ENCODE measurements around the gene ENKUR. TPM values are rescaled to one million over a fixed set of nuclear protein-coding genes. Genes with fewer than 3 reads are reported as not detected.

ENKUR gene
- total and polyA plus RNA-seq, 2 experiments from 2014 or later = 0.44 TPM; not detected in 1

DNA sequence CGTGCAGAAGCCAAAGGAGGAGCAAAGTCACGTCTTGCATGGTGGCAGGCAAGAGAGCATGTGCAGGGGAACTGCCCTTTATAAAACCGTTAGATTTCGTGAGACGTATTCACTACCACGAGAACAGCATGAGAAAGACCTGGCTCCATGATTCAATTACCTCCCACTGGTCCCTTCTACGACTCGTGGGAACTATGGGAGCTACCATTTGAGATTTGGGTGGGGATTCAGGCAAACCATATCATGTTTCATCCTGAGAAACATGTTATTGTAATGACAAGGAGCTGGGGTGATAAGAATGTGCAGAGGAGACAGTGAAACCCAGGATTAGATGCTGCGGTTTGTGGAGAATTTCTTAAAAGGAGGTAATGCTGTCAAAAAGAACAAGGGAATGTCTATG lies 34.4 kb upstream of the ENKUR start:
- ATAC-seq (no peak), DNase-seq (ENCODE audit: low spot score) (no peak)
- no peaks in the 10 kb centered on the region for H3K27me3 Mint-ChIP-seq (ENCODE audit: insufficient read depth, low read depth, poor library complexity)
- no peaks in the 10 kb centered on the region for H3F3A ChIP-seq (replicated peaks; ENCODE audit: low read depth)
- H3K9me3 Mint-ChIP-seq = no peaks in the 10 kb centered on the region; the same call in 2 of the 3 replicates
- no peaks in the 10 kb centered on the region for H4K20me1 ChIP-seq (replicated peaks; ENCODE audit: insufficient read depth)
- TF ChIP-seq ZNF331 (CRISPR knock-in tag; IDR thresholded peaks at IDR 0.05; ENCODE audit: low read depth) = no peak
- no peak for TF ChIP-seq EZH2phosphoT487 (IDR thresholded peaks at IDR 0.05; ENCODE audit: unreplicated experiment)
- TF ChIP-seq JUNB (IDR thresholded peaks at IDR 0.05; ENCODE audit: unreplicated experiment) = no peak
- TF ChIP-seq CTCF (conservative IDR thresholded peaks at IDR 0.05; ENCODE audit: low read depth in 2 of 2) = no peak
- no peak for TF ChIP-seq CREB1 (CRISPR knock-in tag; IDR thresholded peaks at IDR 0.05; ENCODE audit: low read depth)
- H3K9me2 ChIP-seq (ENCODE audit: insufficient read depth) = no peaks in the 10 kb centered on the region; the same call in 1 of the 2 replicates
- H3K27ac ChIP-seq (ENCODE audit: low read depth) = no peak overlapping the region
- no peak overlapping the region for H3K4me3 Mint-ChIP-seq
- H3K4me1 Mint-ChIP-seq = peaks cover 6% of the 10 kb centered on the region; the same call in 1 of the 3 replicates
- no peaks in the 10 kb centered on the region for H3K4me1 ChIP-seq (ENCODE audit: insufficient read depth)
- H3K27me3 ChIP-seq (ENCODE audit: insufficient read depth) = no peaks in the 10 kb centered on the region
- H3K36me3 ChIP-seq (ENCODE audit: insufficient read depth) = no peaks in the 10 kb centered on the region
- H3K36me3 Mint-ChIP-seq (ENCODE audit: low read depth) = no peaks in the 10 kb centered on the region; the same call in 2 of the 3 replicates
- H2AFZ ChIP-seq = no peak overlapping the region
- no peaks in the 10 kb centered on the region for H3K79me2 ChIP-seq (replicated peaks; ENCODE audit: insufficient read depth)
- no peak overlapping the region for H3K4me3 ChIP-seq
- H3K27ac Mint-ChIP-seq = no peak overlapping the region
- no peak overlapping the region for H3K4me2 ChIP-seq

GRCh38 chr10:25049966-25050365 lies 34.0 kb upstream of the ENKUR start:
- Histone ChIP-seq H3K4me3 (no peak overlapping the region), H3K4me2 (no peak overlapping the region), H3K9me2 (ENCODE audit: insufficient read depth) (no peaks in the 10 kb centered on the region; the same call in 1 of the 2 replicates), H4K20me1 (replicated peaks; ENCODE audit: insufficient read depth) (no peaks in the 10 kb centered on the region), H3K36me3 (ENCODE audit: insufficient read depth) (no peaks in the 10 kb centered on the region), H3K79me2 (replicated peaks; ENCODE audit: insufficient read depth) (no peaks in the 10 kb centered on the region), H2AFZ (no peak overlapping the region), H3K4me1 (ENCODE audit: insufficient read depth) (no peaks in the 10 kb centered on the region), H3K27me3 (ENCODE audit: insufficient read depth) (no peaks in the 10 kb centered on the region), H3F3A (replicated peaks; ENCODE audit: low read depth) (no peaks in the 10 kb centered on the region), H3K27ac (ENCODE audit: low read depth) (no peak overlapping the region)
- Mint-ChIP-seq H3K9me3 (no peaks in the 10 kb centered on the region; the same call in 2 of the 3 replicates), H3K4me1 (peaks cover 1% of the 10 kb centered on the region; the same call in 1 of the 3 replicates), H3K4me3 (no peak overlapping the region), H3K27me3 (ENCODE audit: insufficient read depth, low read depth, poor library complexity) (no peaks in the 10 kb centered on the region), H3K36me3 (ENCODE audit: low read depth) (no peaks in the 10 kb centered on the region; the same call in 2 of the 3 replicates), H3K27ac (no peak overlapping the region)
- TF ChIP-seq ZNF114 (CRISPR knock-in tag; IDR thresholded peaks at IDR 0.05) (no peak), ETS1 (IDR thresholded peaks at IDR 0.05) (no peak), CREB1 (CRISPR knock-in tag; IDR thresholded peaks at IDR 0.05; ENCODE audit: low read depth) (no peak), EZH2 (IDR thresholded peaks at IDR 0.05; ENCODE audit: low read depth, unreplicated experiment) (no peak), STAT1 (IDR thresholded peaks at IDR 0.05; ENCODE audit: unreplicated experiment) (no peak), CTCF (conservative IDR thresholded peaks at IDR 0.05; ENCODE audit: low read depth in 2 of 2) (no peak)
- ATAC-seq (no peak), DNase-seq (ENCODE audit: low spot score) (no peak)

Data from GM23338 (cell line).